Endometrium (tissue), 2 donors: ENCODE results near the gene VWA8.
A peak's percentile ranks its signal among the peaks of the same experiment; 100 is the strongest.

ENCODE experiments used
- FAIRE-seq: peaks from 2 replicates; lab custom pipeline; 2012; peaks lifted over from hg19 to GRCh38; lab: Jason Lieb, UNC
- donor health status: control.
- donor health status: control.

The VWA8 gene

DNA sequence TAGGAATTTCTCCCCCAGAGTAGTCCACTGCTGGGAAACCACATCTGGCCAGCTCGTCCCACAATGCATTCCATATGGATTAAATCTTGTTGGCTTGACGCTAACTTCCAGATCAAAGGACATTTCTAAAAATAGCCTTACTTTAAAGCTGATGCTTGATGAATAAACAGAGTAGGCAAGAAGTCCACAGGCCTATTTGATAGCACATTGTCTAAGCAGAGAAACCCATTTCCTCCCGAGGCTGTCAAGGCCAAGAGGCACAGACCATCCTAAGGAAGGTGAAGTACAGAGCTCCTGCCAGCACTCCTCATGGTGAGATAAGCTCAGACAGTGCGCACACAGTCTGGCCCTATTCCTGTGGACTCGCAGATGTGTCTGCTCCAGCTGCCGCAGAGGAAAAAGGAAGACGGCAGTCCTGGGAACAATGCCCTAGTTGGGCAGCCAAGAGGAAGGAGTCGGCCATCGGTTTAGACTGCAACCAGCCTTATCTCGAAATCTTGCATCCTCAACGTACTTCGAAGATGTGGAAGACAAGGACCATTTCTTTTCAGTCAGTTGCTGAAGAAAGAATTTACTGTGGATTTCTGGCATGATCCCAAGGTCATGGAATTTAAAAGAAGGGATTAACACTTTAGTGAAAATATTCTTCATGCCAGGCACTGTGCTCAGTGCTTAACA lies 346.8 kb downstream of the VWA8 start:
- peak; percentile 64 for FAIRE-seq

DNA sequence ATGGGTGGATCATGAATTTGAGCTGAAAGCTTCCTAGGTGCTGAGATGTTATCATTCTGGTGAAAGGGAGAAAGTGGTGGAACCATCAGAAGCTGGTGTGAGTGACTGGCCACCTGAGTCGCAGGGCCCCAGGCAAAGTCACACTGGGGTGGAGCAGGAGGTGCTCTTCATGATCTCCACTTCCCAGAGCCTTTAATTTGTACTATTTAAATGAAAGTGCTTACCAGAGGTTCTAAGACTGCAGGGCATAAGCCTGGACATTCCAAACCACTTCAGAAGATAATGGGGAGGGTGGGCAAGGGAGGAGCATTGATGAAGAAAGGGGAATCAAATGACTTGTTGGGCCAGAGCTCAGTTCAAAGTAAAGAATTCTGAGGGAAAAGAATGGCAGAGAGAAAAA lies 347.4 kb downstream of the VWA8 start:
- FAIRE-seq: no peak

DNA sequence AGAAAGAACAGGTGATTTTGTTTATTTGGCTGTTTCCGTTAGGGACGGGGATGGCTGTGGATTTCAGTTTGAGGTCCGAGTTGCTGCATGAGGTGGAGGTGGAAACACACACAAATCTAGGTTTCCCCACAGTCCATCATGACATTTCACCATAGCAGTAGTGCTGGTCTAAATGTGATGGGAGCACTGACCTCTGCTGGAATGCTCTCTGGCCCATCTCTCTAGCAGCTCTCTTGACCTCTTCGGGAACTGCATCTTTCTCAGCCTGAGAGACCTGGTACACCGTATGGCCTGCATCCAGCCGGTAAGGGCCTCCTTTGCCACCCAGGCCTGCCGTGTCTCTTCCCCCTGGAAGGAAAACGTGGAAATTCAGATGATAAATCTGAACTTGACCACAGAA lies 349.5 kb downstream of the VWA8 start:
- no peak for FAIRE-seq

DNA sequence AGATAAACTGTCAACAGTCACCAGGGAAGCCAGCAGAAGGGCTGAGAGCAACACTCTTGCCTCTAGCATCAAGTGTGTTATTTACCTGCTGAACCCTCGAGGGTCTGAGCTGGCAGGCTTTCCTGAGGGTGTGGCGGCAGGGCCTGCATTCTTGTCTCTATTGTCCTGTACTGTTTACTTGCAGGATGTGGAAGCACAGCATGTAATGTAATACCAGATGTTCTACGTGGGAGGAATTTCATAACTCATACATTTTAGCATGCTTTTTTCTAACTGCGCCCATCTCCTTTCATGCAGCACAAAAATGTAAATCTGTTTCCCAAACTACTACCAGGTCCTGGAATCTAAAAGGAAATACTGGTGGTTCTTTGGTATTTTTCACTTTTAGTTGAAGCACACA lies 350.5 kb downstream of the VWA8 start:
- FAIRE-seq: peak; percentile 72

DNA sequence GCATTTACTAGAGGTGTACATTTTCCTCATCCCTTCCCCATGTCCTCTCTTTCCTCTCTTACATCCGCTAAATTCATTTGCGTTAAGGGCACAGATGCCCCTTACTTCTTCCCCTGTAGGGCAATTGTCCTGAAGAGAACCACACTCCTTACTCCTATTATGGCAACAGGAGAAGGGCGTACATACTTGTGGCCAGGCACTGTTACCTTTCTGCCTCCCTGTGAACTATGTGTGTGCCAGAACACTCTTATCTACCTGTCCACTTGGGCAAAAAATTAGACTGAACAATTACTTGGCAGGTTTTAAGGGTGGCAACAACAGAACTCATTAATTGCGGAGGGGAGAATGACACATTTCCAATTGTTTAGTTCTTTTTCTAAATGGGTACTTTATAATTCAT lies 351.1 kb downstream of the VWA8 start:
- FAIRE-seq: no peak

DNA sequence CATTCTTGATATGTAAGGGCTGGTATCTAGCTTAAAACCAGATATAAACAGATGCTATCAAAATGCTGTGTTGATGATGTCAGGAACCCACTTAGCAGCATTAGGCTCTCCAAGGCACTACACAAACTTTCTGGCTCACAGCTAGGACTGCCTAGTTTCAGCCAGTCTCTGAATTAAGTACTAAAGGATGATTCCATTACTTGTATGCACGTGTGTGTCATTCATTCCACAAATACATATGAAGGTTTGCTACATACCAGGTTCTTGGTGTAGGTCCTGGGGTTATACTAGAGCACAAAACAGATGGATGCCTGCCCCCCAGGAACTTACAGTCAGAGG lies 352.1 kb downstream of the VWA8 start:
- FAIRE-seq: no peak

DNA sequence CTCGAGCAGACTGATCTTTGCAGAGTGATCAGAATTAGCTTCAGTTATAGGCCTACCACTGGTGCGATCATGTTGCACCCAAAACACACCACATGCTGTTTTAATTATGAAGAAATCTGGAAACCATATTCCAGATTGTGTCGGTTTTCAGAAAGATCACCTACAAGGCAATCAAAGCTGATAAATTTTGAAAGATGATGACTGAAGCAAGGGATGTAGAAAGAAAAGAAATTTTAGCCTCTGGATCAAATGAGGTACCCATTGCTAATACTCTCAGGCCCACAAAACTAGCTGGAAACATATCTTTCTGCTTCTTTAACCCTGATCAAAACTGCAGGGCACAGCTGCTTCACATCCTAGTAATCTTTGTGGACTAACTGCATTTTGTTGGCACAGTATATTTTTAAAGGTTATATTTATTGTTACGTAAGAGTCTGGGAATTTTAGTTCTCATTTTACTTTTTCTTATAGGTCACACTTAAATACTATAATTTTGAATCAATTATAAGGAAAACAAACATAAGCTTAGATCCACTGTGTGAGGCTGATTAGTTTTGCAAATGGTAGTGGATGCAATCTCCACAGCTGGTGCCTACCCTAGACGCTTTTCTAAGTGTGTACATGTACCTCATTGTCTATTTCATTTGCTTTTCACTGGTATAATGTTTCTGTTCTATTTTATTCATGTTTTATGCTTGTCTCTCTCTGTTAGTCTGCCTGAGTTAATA lies 352.6 kb downstream of the VWA8 start:
- no peak for FAIRE-seq

DNA sequence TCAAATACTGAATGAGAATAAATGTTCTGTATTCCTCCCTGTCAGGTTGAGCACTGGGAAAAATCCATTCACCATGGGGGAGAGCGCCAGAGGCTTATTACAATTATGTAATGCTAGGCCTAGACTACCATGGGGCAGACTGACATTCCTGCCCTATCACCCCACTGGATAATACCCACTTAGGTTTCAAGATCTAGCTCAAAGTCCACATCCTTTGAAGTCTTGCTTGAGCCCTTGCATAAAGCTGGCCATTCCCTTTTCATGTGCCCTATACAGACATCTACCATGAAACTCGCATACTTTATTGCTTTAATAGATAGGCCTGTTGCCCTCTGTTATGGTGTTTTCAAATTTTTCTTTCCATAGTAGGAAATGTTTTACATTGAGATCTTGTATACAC lies 354.3 kb downstream of the VWA8 start:
- FAIRE-seq: no peak

DNA sequence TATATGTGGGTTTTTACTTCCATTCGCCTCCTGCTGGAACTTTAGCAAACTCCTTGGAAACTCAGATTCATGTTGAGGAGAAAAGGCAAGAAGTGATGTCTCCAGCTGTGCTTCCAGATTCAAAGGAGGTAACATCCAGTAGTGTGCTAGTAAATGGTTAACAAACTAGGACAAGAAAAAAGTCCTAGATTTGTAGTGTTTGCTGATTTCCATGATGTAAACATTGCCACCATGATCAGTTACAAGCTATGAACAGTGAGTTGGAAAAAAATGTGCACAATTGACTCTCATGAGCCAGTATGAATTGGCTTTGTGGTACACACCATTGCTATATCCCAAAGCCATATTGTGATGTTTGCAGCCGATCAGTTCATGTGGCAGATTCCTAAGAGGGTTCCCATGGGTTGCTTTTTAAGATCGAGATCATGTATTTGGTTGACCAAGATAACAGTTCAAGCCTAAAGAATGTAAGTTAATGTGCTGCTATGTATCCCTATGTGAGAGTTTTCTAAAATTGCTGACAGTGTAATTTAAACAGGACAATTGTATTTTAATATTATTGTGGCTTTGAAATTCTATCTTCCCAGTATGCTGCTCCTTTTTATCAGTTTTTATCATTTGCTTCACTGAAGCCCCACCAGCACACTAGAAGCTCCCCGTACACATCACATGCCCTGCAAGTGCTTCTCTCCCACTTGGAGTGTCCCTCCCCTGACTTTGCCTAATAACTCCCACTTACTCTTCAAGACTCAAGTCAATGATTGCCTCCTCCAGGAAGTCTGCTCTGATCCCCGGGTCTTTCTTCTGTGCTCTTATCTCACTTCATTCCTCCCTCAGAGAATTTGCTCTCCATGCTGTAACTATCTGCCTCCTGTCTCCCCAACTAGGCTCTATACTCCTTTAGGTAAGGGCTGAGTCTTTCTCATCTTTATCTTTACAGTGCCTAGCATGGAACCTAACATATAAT lies 355.3 kb downstream of the VWA8 start:
- no peak for FAIRE-seq

DNA sequence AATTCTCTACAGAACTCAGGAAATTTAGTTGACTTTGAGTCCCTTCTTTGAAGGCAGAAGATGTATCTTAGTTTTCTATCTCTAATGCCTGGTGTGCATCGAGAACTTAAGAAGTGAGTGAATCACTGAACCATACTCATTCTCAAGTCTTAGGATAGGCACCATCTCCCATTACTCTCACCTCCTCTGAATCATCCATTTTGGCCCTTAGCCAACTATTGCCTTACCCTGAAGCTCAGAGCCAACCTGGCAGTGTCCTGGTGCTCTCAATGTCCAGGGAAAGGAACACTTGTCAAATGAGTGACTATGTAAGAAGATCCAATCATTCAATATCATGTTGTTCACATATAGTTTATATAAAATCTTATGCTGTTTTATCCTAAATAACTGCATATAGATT lies 357.0 kb downstream of the VWA8 start:
- no peak for FAIRE-seq

DNA sequence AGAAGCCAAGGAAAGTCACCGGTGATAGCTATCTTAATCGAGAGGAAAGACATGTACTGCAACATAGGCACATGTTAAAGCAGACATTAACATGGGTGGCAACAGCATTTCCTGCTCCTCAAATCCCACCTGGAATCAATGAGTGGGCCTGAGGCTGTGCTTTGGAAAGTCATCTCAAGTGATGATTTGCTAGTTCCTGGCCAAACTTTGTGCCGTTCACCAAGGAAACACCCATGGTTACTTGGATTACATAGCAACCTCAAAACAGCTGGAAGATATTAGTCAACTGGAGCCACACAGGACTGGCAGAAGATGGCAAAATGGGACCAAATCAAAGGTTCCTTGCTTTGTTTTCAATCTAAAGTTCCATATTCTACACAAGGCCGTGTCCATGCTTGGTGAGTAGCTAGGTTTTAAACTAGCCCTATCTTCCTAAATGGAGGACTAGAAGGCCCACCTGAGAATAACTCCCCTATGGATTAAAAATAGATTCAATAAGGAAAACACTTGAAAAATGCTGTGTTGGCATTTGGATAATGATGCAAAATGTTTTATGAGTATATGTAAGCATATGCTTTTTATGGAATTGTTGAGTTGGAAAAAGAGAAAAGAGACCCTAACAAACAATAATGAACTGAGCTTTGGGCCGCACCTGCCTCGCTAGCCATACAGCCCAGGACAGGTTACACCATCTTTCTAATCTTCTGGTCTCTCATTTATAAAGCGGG lies 359.0 kb downstream of the VWA8 start:
- FAIRE-seq: no peak

DNA sequence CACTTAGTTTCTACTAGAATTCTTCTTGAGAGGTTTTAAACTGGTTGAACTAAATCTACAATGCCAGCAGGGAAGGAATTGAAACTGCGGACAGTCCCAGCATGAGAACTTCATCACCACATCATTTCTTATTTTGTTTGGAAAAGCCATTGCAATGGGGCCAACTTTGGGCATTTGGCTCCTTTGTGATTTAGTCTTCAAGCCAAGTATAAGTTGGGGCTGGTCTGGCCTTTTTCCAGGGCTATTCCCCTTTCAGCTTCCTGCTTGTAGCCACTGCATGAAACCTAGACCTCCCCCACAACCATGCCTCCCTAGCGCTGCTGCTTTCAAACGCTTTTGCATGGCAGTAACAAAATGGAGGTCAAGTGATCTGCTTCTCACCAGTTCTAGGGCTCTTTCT lies 361.3 kb downstream of the VWA8 start:
- FAIRE-seq: no peak

DNA sequence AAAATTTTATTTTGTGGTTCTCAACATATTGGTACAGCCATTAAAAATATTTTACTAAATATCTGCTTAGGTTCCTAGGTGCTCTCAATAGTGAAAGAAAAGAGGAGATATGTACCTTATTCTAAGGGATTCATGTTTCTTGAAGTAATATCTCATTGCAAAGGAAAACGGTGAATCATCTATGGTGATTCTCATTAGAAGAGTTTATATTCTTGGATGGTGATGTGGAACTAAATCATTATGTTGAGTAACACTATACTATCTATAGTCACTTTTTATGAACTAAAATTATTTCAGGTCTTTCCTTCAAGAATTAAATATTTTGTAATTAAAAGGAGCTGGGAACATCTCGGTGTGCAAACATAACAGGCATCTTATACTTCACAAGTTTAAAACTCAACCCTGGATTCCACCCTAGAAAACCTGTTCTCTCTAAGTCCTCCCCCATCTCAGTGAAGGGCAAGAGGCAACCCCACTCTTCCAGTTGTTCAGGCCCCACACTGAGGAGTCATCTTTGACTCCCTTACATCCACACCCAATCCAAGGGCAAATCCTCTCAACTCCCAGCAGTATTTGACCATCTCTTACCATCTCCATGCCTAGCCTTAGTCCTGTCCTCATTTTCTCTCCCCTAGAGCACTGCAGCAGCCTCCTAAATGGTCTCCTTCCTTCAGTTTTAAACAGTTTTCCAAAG lies 363.4 kb downstream of the VWA8 start:
- no peak for FAIRE-seq

DNA sequence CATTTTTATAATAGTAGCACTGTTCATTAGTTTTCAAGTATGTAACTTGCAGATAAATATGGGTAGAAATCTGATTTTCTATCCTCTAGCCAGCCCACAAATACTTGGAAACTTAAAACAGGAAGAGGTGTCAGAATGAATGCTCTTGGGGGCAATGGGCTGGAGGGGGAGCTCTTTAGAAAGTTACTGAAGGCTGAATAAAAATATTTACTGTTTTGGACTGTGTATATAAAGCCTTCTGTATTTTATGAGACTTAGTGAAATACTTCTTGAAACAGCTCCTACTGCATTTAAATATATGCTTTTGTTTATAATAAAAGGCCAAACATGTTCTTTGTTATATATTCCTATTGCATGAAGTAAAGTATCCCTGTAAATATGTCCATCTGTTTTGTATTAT lies 364.7 kb downstream of the VWA8 start:
- peak; percentile 84 for FAIRE-seq

DNA sequence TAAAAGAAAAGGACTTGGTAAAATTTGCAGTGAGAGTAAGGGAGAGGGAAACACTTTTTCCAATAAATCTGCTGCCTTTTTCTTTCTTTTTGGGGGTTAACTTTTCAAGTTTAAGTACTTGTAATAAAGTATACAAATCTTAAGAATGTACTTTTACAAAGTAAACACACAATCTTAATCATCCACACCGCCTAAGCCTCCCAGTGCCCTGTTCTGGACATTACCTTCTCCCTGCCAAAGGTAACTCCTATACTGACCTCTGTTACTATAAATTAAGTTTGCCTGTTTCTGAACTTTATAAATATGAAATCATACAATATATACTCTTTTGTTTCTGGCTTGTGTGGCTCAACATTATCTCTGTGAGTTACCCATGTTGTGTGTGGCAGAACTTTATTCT lies 365.6 kb downstream of the VWA8 start:
- no peak for FAIRE-seq

DNA sequence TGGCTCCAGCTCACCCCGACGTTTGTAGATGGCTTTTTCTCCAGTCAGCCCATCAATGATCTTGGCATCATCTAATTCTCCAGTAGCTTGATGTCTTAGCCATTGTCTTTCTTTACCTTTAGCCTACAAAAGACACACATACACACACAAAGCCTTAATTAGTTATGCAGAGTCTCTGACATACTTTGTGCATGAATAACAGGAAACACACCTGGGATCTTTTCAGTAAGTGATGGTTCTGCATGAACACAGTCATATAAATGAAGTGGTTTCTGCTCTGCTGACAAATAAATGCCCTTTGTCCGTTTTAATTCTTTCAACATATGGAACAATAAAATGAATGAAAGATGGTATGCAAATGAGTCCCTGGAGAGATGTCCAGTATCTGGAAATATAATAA lies 370.3 kb downstream of the VWA8 start:
- FAIRE-seq: no peak

DNA sequence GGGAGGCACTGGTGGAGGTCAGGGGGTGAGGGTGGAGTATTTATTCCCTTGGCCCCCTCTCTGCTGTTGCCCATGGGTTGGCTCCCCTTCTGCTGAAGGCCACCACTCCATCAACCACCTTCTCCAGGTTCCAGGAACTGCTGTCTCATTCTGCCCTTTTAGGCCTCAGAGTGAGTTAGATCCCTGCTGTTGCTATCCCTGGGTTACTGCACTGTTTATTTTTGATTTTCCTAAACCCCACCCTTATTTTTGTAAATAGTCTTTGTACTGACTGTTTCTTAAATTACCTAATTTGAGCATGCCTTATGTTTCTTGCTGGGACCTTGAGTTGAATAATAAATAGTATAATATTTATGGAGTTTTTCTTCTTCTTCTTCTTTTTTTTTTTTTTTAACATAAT lies 370.8 kb downstream of the VWA8 start:
- peak; percentile 61 for FAIRE-seq

DNA sequence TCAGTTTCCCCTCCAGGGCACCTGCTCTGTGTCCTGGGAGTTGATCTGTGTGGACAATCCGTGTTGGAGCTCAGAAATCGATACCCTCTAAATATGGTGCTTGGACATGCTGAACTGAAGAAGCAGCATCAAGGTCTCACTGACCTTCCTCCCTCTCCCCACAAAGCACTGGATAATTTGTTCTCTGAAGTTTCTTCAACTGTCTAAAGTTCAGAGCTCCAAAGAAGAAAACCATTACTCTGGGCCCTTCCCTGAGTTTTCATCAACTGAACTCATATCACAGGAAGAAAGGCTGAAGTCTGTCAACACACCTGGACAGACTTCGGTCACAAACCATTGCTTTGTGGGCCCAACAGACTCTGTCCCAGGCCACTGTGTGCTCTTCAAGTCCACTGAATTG lies 371.5 kb downstream of the VWA8 start:
- no peak for FAIRE-seq

DNA sequence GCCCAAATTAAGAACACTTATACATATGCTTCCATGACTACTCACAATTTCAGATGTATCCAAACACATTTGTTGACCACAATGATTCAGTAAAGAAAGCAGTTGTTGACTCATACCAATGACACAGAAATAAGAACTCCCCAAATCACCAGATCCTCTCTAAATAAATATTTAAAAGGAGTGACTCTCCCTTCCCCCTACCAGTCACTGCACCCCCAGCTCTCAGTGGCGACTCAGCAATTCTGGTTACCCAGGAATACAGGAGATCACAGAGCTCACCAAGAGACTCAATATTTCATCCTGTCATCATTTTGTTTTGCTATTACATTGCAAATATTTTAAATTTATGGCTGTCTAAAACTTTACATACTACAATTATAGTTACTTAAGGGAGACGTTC lies 372.0 kb downstream of the VWA8 start:
- no peak for FAIRE-seq

DNA sequence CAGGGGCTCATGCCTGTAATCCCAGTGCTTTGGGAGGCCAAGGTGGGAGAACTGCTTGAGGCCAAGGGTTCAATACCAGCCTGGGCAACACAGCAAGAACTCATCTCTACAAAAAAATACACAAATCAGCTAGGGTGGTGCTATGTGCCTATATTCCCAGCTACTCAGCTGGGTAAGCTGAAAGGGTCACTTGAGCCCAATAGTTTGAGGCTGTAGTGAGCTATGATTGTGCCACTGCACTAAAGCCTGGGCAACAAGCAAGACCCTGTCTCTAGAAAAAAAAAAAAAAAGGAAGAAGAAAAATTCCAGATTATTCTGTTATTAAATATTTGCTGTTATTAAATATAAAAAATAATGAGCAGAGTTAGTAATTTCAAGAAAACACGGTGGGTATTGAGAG lies 372.5 kb downstream of the VWA8 start:
- no peak for FAIRE-seq

DNA sequence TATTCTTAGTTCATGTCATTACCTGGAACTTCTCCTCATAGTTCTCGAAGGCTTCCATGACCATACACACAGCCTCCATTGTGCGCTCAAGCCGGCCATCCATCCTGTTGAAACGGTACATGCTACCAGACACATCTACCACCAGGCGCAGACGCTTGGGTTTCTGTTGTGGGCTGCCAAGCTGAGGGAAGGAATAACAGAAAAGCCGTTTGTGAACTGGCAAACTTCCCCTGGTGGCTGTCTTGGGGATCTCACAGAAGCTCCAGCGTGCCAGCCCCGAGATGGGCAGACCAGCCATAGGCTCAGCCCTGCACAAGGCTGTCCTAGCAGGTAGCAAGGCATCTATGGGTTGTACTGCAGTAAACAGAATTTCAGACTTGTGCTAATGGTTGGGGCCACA lies 373.4 kb downstream of the VWA8 start:
- no peak for FAIRE-seq

DNA sequence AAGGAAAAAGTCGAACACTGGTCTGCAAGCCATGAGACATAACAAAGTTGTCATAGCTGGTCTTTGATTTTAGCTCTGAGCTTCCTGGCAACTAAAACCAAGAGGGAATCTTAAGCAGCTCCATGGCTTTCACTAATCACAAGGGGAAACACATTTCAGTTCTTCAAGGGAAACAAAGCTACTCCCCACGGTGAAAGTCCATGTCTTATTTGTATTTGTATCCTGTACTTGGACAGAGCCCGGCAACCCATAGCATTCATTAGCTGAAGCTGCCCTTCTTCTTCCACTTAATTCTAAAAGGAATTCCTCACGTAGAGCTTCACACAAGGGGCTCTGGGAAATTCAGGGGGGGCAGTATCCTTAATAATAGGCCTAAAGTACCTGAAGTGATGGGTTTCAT lies 374.7 kb downstream of the VWA8 start:
- FAIRE-seq: no peak
